ENCODE data around the gene SENP1. TPM values are rescaled to one million over a fixed set of nuclear protein-coding genes. Genes with fewer than 3 reads are reported as not detected.

Gene SENP1
- polyA plus RNA-seq, 2 of the 4 experiments (the other 2 are of a cell fraction) = 13.9 to 49.3 TPM

DNA sequence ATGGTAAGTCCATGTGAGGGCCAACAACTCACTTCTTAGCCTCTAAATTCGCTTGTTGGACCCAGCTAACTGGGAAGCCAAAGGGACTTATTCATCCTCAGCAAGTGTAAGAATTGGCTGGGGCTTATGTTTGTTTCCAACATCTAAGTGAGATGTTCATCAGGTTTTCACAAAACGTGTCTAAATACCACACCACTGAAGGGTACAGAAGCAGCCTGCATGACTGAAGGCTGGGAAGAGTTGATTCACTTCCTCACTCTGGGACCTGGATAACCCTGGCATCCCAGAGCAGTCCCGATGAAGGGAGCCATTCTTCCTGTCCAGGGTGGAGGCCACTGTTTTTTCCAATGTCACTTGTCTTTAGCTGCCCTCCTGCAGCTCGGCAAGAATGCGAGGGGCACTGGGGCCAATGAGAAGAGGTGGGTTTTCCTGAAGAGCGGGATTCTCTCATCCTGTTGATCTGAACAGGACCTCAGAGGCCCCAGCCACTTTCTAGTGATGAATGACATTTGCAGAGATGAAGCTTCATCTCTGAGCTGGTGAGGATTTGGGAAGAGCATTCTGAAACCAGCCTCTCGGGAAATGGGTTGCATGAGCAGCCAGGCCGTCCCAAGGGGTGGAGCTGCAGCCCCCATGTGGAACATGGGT is 89.4 kb downstream of the SENP1 start:
- peak in 1 of 2 experiments; percentile 31; a peak in 1 of 6 replicates for ATAC-seq
- Histone ChIP-seq H3K4me1 (no peaks in the 10 kb centered on the region), H3K4me3 (no peak overlapping the region), H3K4me2 (no peak overlapping the region), H3K27ac (no peak overlapping the region), H3K9me3 (no peaks in the 10 kb centered on the region)
- no peak for DNase-seq (ENCODE audit: low read depth in 1 of 2, low spot score in 1 of 2)
- CTCF ChIA-PET = interaction anchor here (1.2 to 3.1 kb wide), 2 partner anchors 53 to 67 kb away, joined by 4 to 7 read pairs; partner anchors contain the start of gene TMEM106C
- FAIRE-seq = no peak
- TF ChIP-seq, protein P1, sequence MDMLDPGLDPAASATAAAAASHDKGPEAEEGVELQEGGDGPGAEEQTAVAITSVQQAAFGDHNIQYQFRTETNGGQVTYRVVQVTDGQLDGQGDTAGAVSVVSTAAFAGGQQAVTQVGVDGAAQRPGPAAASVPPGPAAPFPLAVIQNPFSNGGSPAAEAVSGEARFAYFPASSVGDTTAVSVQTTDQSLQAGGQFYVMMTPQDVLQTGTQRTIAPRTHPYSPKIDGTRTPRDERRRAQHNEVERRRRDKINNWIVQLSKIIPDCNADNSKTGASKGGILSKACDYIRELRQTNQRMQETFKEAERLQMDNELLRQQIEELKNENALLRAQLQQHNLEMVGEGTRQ (IDR thresholded peaks at IDR 0.05) = no peak
- TF ChIP-seq RFX5 (IDR thresholded peaks at IDR 0.05) (no peak), JUNB (IDR thresholded peaks at IDR 0.05) (no peak), BHLHE40 (IDR thresholded peaks at IDR 0.05; ENCODE audit: low read depth, low read length) (no peak), HDAC2 (IDR thresholded peaks at IDR 0.05) (no peak), EP300 (IDR thresholded peaks at IDR 0.05) (no peak), FOSB (CRISPR knock-in tag; IDR thresholded peaks at IDR 0.05) (no peak), EHF (CRISPR knock-in tag; IDR thresholded peaks at IDR 0.05) (no peak), NR3C1 (IDR thresholded peaks at IDR 0.05) (no peak), CHD2 (IDR thresholded peaks at IDR 0.05; ENCODE audit: low read length, partially characterized antibody) (no peak), JUN (IDR thresholded peaks at IDR 0.05) (no peak), MYC (IDR thresholded peaks at IDR 0.05; ENCODE audit: borderline replicate concordance, low read length) (no peak), NFE2L2 (conservative IDR thresholded peaks at IDR 0.05; ENCODE audit: low read length) (no peak), RNF2 (IDR thresholded peaks at IDR 0.05; ENCODE audit: borderline replicate concordance, low read depth) (no peak), SMC3 (IDR thresholded peaks at IDR 0.05) (no peak), MAZ (IDR thresholded peaks at IDR 0.05; ENCODE audit: borderline replicate concordance, low read depth, low read length) (no peak)
- TF ChIP-seq, protein P2, sequence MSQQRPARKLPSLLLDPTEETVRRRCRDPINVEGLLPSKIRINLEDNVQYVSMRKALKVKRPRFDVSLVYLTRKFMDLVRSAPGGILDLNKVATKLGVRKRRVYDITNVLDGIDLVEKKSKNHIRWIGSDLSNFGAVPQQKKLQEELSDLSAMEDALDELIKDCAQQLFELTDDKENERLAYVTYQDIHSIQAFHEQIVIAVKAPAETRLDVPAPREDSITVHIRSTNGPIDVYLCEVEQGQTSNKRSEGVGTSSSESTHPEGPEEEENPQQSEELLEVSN (IDR thresholded peaks at IDR 0.05; ENCODE audit: borderline replicate concordance, low read depth) = no peak
- TF ChIP-seq, protein P3, sequence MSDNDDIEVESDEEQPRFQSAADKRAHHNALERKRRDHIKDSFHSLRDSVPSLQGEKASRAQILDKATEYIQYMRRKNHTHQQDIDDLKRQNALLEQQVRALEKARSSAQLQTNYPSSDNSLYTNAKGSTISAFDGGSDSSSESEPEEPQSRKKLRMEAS (IDR thresholded peaks at IDR 0.05) = no peak
- POLR2A ChIA-PET = no interaction called here
- WGBS (ENCODE audit: missing lambda C conversion rate) = 57% methylated on average over 8 of the region's 8 CpGs

DNA sequence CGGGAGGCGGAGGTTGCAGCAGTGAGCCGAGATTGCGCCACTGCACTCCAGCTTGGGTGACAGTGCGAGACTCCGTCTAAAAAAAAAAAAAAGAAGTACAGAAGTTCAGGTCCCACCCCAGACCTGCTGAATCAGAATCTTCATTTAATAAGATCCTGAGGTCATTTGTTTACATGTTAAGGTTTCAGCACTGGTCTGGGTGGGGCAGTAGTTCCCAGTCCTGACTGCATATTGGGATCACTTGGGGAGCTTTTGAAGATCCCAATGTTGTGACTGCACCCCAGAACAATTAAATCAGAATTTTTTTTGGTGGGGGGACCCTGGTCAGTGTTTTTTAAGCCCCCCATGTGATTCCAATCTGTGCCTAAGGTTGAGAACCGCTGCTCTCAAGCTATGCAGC is 89.9 kb downstream of the SENP1 start:
- DNase-seq (ENCODE audit: low read depth in 1 of 2, low spot score in 1 of 2) = no peak
- FAIRE-seq = no peak
- no peaks in the 10 kb centered on the region for H3K4me1 ChIP-seq
- H3K4me3 ChIP-seq = no peak overlapping the region
- H3K9me3 ChIP-seq = no peaks in the 10 kb centered on the region
- CTCF ChIA-PET = interaction anchor here (0.9 to 3.1 kb wide), 3 partner anchors 9 to 1891 kb away, joined by 3 to 7 read pairs (median 3); no protein-coding TSS in a partner anchor
- WGBS (ENCODE audit: missing lambda C conversion rate) = 74% methylated on average over 7 of the region's 7 CpGs
- POLR2A ChIA-PET = no interaction called here
- H3K4me2 ChIP-seq = no peak overlapping the region
- H3K27ac ChIP-seq = no peak overlapping the region
- no peak for ATAC-seq
- TF ChIP-seq, protein P4, sequence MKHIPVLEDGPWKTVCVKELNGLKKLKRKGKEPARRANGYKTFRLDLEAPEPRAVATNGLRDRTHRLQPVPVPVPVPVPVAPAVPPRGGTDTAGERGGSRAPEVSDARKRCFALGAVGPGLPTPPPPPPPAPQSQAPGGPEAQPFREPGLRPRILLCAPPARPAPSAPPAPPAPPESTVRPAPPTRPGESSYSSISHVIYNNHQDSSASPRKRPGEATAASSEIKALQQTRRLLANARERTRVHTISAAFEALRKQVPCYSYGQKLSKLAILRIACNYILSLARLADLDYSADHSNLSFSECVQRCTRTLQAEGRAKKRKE (CRISPR knock-in tag; IDR thresholded peaks at IDR 0.05; ENCODE audit: low read depth) = no peak
- TF ChIP-seq, protein P5, sequence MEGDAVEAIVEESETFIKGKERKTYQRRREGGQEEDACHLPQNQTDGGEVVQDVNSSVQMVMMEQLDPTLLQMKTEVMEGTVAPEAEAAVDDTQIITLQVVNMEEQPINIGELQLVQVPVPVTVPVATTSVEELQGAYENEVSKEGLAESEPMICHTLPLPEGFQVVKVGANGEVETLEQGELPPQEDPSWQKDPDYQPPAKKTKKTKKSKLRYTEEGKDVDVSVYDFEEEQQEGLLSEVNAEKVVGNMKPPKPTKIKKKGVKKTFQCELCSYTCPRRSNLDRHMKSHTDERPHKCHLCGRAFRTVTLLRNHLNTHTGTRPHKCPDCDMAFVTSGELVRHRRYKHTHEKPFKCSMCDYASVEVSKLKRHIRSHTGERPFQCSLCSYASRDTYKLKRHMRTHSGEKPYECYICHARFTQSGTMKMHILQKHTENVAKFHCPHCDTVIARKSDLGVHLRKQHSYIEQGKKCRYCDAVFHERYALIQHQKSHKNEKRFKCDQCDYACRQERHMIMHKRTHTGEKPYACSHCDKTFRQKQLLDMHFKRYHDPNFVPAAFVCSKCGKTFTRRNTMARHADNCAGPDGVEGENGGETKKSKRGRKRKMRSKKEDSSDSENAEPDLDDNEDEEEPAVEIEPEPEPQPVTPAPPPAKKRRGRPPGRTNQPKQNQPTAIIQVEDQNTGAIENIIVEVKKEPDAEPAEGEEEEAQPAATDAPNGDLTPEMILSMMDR (IDR thresholded peaks at IDR 0.05) = no peak
- TF ChIP-seq ESRRA (IDR thresholded peaks at IDR 0.05; ENCODE audit: borderline replicate concordance, low read length) = no peak
- no peak for TF ChIP-seq ZSCAN20 (CRISPR knock-in tag; IDR thresholded peaks at IDR 0.05)
- no peak for TF ChIP-seq ZC3H11A (IDR thresholded peaks at IDR 0.05)
- TF ChIP-seq MAZ (IDR thresholded peaks at IDR 0.05; ENCODE audit: borderline replicate concordance, low read depth, low read length) = no peak
- TF ChIP-seq, protein P6, sequence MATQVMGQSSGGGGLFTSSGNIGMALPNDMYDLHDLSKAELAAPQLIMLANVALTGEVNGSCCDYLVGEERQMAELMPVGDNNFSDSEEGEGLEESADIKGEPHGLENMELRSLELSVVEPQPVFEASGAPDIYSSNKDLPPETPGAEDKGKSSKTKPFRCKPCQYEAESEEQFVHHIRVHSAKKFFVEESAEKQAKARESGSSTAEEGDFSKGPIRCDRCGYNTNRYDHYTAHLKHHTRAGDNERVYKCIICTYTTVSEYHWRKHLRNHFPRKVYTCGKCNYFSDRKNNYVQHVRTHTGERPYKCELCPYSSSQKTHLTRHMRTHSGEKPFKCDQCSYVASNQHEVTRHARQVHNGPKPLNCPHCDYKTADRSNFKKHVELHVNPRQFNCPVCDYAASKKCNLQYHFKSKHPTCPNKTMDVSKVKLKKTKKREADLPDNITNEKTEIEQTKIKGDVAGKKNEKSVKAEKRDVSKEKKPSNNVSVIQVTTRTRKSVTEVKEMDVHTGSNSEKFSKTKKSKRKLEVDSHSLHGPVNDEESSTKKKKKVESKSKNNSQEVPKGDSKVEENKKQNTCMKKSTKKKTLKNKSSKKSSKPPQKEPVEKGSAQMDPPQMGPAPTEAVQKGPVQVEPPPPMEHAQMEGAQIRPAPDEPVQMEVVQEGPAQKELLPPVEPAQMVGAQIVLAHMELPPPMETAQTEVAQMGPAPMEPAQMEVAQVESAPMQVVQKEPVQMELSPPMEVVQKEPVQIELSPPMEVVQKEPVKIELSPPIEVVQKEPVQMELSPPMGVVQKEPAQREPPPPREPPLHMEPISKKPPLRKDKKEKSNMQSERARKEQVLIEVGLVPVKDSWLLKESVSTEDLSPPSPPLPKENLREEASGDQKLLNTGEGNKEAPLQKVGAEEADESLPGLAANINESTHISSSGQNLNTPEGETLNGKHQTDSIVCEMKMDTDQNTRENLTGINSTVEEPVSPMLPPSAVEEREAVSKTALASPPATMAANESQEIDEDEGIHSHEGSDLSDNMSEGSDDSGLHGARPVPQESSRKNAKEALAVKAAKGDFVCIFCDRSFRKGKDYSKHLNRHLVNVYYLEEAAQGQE (IDR thresholded peaks at IDR 0.05) = no peak
- TF ChIP-seq, protein P3 (IDR thresholded peaks at IDR 0.05) = no peak
- TF ChIP-seq ZNF302 (CRISPR knock-in tag; IDR thresholded peaks at IDR 0.05) = no peak
- TF ChIP-seq POLR2AphosphoS2 (conservative IDR thresholded peaks at IDR 0.05; ENCODE audit: low read length) = no peak
- TF ChIP-seq CHD2 (IDR thresholded peaks at IDR 0.05; ENCODE audit: low read length, partially characterized antibody) = no peak
- no peak for TF ChIP-seq RFX5 (IDR thresholded peaks at IDR 0.05)
- TF ChIP-seq, protein P1 (IDR thresholded peaks at IDR 0.05) = no peak
- TF ChIP-seq TFCP2L1 (CRISPR knock-in tag; IDR thresholded peaks at IDR 0.05) = no peak
- TF ChIP-seq HOXA7 (CRISPR knock-in tag; IDR thresholded peaks at IDR 0.05) = no peak
- TF ChIP-seq FOSB (CRISPR knock-in tag; IDR thresholded peaks at IDR 0.05) = no peak

All from A549 (cell line).